ENCODE data around the gene ANP32B.

ANP32B gene

DNA sequence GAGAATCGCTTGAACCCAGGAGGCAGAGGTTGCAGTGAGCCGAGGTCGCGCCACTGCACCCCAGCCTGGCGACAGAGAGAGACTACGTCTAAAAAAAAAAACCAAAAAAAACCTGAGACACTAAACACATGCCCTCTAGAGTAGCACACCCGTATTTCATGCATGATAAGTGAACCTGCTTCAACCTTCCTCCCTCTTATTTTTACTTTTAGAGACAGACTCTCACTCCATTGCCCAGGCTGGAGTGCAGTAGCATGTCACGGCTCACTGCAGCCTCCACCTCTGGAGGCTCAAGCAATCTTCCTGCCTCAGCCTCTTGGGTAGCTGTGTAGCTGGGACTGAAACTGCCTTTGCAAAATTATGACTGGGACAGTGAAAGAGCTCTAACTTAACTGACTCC is 55.8 kb downstream of the ANP32B start:
- TF ChIP-seq FOXP2 (optimal IDR thresholded peaks at IDR 0.05; ENCODE audit: borderline replicate concordance, extremely low read depth, extremely low read length, insufficient read depth) (no peak), SIN3A (IDR thresholded peaks at IDR 0.05; ENCODE audit: borderline replicate concordance, insufficient read depth, low read length) (no peak), TAF1 (IDR thresholded peaks at IDR 0.05; ENCODE audit: borderline replicate concordance, insufficient read depth, low read length) (no peak)

DNA sequence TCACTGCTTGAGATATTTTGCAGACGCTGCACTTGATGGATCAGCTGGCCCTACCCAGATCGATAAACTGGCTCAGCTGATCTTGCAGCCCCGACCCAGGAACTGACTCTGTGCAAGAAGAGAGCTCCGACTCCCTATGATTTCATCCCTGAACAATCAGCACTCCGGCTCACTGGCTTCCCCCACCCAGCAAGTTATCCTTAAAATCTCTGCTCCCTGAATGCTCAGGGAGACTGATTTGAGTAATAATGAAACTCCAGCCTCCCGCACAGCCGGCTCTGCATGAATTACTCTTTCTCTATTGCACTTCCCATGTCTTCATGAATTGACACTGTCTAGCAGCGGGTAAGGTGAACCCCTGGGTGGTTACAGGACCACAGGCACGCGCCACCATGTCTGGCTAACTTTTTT is 56.5 kb downstream of the ANP32B start:
- no peak for TF ChIP-seq TAF1 (IDR thresholded peaks at IDR 0.05; ENCODE audit: borderline replicate concordance, insufficient read depth, low read length)
- no peak for TF ChIP-seq SIN3A (IDR thresholded peaks at IDR 0.05; ENCODE audit: borderline replicate concordance, insufficient read depth, low read length)
- TF ChIP-seq, protein P1, sequence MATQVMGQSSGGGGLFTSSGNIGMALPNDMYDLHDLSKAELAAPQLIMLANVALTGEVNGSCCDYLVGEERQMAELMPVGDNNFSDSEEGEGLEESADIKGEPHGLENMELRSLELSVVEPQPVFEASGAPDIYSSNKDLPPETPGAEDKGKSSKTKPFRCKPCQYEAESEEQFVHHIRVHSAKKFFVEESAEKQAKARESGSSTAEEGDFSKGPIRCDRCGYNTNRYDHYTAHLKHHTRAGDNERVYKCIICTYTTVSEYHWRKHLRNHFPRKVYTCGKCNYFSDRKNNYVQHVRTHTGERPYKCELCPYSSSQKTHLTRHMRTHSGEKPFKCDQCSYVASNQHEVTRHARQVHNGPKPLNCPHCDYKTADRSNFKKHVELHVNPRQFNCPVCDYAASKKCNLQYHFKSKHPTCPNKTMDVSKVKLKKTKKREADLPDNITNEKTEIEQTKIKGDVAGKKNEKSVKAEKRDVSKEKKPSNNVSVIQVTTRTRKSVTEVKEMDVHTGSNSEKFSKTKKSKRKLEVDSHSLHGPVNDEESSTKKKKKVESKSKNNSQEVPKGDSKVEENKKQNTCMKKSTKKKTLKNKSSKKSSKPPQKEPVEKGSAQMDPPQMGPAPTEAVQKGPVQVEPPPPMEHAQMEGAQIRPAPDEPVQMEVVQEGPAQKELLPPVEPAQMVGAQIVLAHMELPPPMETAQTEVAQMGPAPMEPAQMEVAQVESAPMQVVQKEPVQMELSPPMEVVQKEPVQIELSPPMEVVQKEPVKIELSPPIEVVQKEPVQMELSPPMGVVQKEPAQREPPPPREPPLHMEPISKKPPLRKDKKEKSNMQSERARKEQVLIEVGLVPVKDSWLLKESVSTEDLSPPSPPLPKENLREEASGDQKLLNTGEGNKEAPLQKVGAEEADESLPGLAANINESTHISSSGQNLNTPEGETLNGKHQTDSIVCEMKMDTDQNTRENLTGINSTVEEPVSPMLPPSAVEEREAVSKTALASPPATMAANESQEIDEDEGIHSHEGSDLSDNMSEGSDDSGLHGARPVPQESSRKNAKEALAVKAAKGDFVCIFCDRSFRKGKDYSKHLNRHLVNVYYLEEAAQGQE (IDR thresholded peaks at IDR 0.05; ENCODE audit: insufficient read depth in 1 of 2, low read depth in 2 of 2, low read length in 2 of 2): no peak
- TF ChIP-seq FOXP2 (optimal IDR thresholded peaks at IDR 0.05; ENCODE audit: borderline replicate concordance, extremely low read depth, extremely low read length, insufficient read depth): no peak

DNA sequence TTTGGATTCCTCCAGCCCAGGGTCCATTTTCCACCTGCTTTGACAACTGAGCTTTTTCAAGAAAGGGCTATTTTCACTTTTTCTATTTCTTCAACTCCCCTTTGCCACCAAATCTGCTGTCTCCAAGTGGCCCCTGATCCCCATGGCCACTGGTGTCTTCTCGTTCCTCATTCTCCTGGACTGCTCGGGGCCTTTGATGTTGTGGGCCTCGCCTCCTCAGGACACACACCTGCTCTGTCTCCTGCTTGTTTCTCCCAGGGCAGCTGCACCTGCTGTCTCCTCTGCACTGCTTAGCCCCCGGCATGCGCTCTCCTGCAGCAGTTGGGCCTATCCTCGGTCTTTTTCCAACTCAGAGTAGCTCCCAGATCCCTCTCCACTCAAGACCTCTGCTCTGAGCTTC is 57.1 kb downstream of the ANP32B start:
- TF ChIP-seq FOXP2 (optimal IDR thresholded peaks at IDR 0.05; ENCODE audit: borderline replicate concordance, extremely low read depth, extremely low read length, insufficient read depth) (no peak), SIN3A (IDR thresholded peaks at IDR 0.05; ENCODE audit: borderline replicate concordance, insufficient read depth, low read length) (no peak), POLR2AphosphoS5 (IDR thresholded peaks at IDR 0.05; ENCODE audit: low read depth, low read length) (no peak), TAF1 (IDR thresholded peaks at IDR 0.05; ENCODE audit: borderline replicate concordance, insufficient read depth, low read length) (no peak)
- TF ChIP-seq, protein P1 (IDR thresholded peaks at IDR 0.05; ENCODE audit: insufficient read depth in 1 of 2, low read depth in 2 of 2, low read length in 2 of 2): no peak

DNA sequence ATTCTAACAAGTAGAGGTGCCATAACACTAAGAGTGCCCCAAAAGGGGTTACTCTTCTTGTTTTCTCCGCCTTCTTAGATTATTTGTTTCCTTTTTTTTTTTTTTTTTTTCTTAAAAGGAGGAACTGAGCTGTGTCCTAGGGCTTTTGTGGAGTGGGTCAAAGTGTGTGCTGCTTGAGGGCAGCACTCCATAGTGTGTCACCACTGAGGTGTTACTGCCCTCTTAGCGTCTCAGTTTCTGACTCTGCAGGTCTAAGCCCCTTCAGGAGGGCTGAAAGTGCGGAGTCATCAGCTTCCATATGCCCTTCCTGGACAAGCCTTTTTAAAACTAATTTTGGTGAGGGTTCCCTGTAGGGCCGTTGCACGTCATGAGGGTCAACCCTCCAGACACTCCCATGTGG is 60.8 kb downstream of the ANP32B start:
- no peak for TF ChIP-seq FOXP2 (optimal IDR thresholded peaks at IDR 0.05; ENCODE audit: borderline replicate concordance, extremely low read depth, extremely low read length, insufficient read depth)
- TF ChIP-seq TAF1 (IDR thresholded peaks at IDR 0.05; ENCODE audit: borderline replicate concordance, insufficient read depth, low read length): no peak
- no peak for TF ChIP-seq SIN3A (IDR thresholded peaks at IDR 0.05; ENCODE audit: borderline replicate concordance, insufficient read depth, low read length)
- TF ChIP-seq POLR2AphosphoS5 (IDR thresholded peaks at IDR 0.05; ENCODE audit: low read depth, low read length): no peak
- TF ChIP-seq, protein P1 (IDR thresholded peaks at IDR 0.05; ENCODE audit: insufficient read depth in 1 of 2, low read depth in 2 of 2, low read length in 2 of 2): no peak

DNA sequence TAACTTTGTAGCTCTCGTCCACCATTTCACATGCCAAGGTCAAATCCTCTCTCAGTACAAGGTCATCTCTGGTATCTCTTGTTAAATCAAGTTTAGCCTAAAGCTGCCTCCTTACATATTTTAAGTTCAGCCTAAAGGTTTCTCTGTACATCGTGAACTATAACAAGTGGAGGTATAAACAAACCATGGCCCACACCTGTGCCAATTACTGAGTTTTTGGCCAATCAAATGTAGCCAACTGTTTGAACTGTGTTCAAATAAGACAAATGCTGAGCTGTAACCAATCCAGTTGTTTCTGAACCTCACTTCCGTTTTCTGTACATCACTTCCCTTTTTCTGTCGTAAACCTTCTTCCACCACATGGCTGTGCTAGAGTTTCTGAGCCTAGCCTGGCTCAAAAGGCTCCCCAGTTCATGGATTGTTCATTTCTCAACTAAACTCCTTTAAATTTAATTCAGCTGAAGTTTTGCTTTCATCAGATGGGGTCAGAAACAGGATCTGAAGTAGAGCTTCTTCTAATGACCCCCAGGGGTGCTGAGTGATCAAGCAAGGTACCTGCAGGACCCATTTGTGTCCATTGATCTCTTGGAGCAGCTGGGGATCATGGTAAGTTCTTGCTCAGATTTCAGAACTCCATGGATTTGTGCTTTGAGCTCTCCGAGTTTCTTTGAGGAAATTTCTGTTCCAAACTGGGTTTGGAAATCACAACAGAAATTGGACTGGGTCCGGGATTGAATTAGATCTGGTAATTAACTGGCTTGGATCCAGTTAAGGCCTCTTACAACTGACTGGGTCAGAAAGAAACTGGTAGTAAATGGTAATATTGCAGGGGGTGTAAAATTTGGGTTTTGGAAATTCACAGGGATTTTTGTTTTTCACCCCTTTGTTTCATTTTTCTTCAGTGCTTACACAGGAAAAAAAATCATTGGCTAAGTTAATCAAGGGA is 62.4 kb downstream of the ANP32B start:
- TF ChIP-seq, protein P1 (IDR thresholded peaks at IDR 0.05; ENCODE audit: insufficient read depth in 1 of 2, low read depth in 2 of 2, low read length in 2 of 2): no peak
- TF ChIP-seq FOXP2 (optimal IDR thresholded peaks at IDR 0.05; ENCODE audit: borderline replicate concordance, extremely low read depth, extremely low read length, insufficient read depth) (no peak), POLR2AphosphoS5 (IDR thresholded peaks at IDR 0.05; ENCODE audit: low read depth, low read length) (no peak; the same call in 1 of the 2 replicates), SIN3A (IDR thresholded peaks at IDR 0.05; ENCODE audit: borderline replicate concordance, insufficient read depth, low read length) (no peak), TAF1 (IDR thresholded peaks at IDR 0.05; ENCODE audit: borderline replicate concordance, insufficient read depth, low read length) (no peak)

Measured in PFSK-1 (cell line).